Measurements from ENCODE around the gene COL9A3. TPM values are rescaled to one million over a fixed set of nuclear protein-coding genes. Genes with fewer than 3 reads are reported as not detected.

Gene COL9A3
- total and polyA plus RNA-seq, 12 donors: 0.45 to 15.2 (median 2.3) TPM

GRCh38 chr20:62840244-62841197 is 23.7 kb downstream of the COL9A3 start:
- intact Hi-C loops (cut with DNase I): no loop called here
- Histone ChIP-seq H3K27me3 (peaks cover 0 to 5% (median 0%) of the 10 kb centered on the region in 7 donors), H3K9me3 (no peaks in the 10 kb centered on the region), H3K27ac (no peak overlapping the region), H3K4me3 (no peak overlapping the region), H3K36me3 (peaks cover 0 to 5% (median 0%) of the 10 kb centered on the region in 9 donors), H3K4me1 (peaks cover 0 to 5% (median 0%) of the 10 kb centered on the region in 9 donors)
- DNase-seq (no peak), ATAC-seq (peak in 1 of 8 donors; percentile 13)
- 83 to 84% methylated on average over 45 of the region's 45 CpGs for WGBS, 2 donors
- TF ChIP-seq CTCF (IDR thresholded peaks at IDR 0.05): no peak

- Histone ChIP-seq H3K4me1 (peaks cover 0 to 5% (median 0%) of the 10 kb centered on the region in 9 donors), H3K36me3 (peaks cover 0 to 12% (median 0%) of the 10 kb centered on the region in 9 donors), H3K27ac (no peak overlapping the region), H3K4me3 (no peak overlapping the region), H3K9me3 (no peaks in the 10 kb centered on the region), H3K27me3 (peaks cover 0 to 4% (median 0%) of the 10 kb centered on the region in 7 donors)
- intact Hi-C loops (cut with DNase I): no loop called here
- TF ChIP-seq CTCF (IDR thresholded peaks at IDR 0.05): no peak
- ATAC-seq (no peak), DNase-seq (no peak)
- 87 to 90% methylated on average over 16 of the region's 16 CpGs for WGBS, 2 donors
Measured at GRCh38 chr20:62841705-62842212, 24.9 kb downstream of the COL9A3 start.

- WGBS, 2 donors: 97 to 98% methylated on average over 10 of the region's 10 CpGs
- Histone ChIP-seq H3K36me3 (peaks cover 0 to 12% (median 0%) of the 10 kb centered on the region in 9 donors), H3K27ac (no peak overlapping the region), H3K4me1 (no peaks in the 10 kb centered on the region), H3K4me3 (no peak overlapping the region), H3K27me3 (no peaks in the 10 kb centered on the region), H3K9me3 (no peaks in the 10 kb centered on the region)
- no peak for TF ChIP-seq CTCF (IDR thresholded peaks at IDR 0.05)
- intact Hi-C loops (cut with DNase I): no loop called here
- ATAC-seq (no peak), DNase-seq (no peak)
Measured at GRCh38 chr20:62843656-62844055, 26.8 kb downstream of the COL9A3 start.

- 98% methylated on average over 7 of the region's 7 CpGs for WGBS, 2 donors
- Histone ChIP-seq H3K4me1 (no peaks in the 10 kb centered on the region), H3K9me3 (no peaks in the 10 kb centered on the region), H3K27ac (no peak overlapping the region), H3K4me3 (no peak overlapping the region), H3K36me3 (peaks cover 0 to 12% (median 0%) of the 10 kb centered on the region in 9 donors), H3K27me3 (no peaks in the 10 kb centered on the region)
- intact Hi-C loops (cut with DNase I): no loop called here
- no peak for DNase-seq
- ATAC-seq: no peak
- no peak for TF ChIP-seq CTCF (IDR thresholded peaks at IDR 0.05)
Measured at GRCh38 chr20:62844182-62844581, 27.3 kb downstream of the COL9A3 start.

All from heart right ventricle (tissue), 16 donors.